HEK293 (cell line): ENCODE results near the gene RNF224.

Source experiments
- CTCF ChIP-seq: fragments of 450-650 bp; formaldehyde crosslinking; IDR thresholded peaks from 2 replicates; pipeline ENCODE4 v1.5.1; 2016; ENCODE audit warnings: missing biosample characterization, missing genetic modification characterization
- PRDM10 ChIP-seq: fragments of 450-650 bp; formaldehyde crosslinking; IDR thresholded peaks from 2 replicates; pipeline ENCODE4 v1.5.1; 2016; ENCODE audit warnings: missing biosample characterization, missing genetic modification characterization
- REST ChIP-seq: fragments of 450-650 bp; formaldehyde crosslinking; IDR thresholded peaks from 2 replicates; pipeline ENCODE4 v1.5.1; 2016; ENCODE audit warnings: missing biosample characterization, missing genetic modification characterization
- SP7 ChIP-seq: fragments of 450-650 bp; formaldehyde crosslinking; IDR thresholded peaks from 2 replicates; pipeline ENCODE4 v1.5.1; 2016; ENCODE audit warnings: missing biosample characterization, missing genetic modification characterization
- ZBTB49 ChIP-seq: fragments of 450-650 bp; formaldehyde crosslinking; IDR thresholded peaks from 2 replicates; pipeline ENCODE4 v1.5.1; 2016; ENCODE audit warnings: missing biosample characterization, missing genetic modification characterization, low read depth
- ZNF16 ChIP-seq: fragments of 450-650 bp; formaldehyde crosslinking; IDR thresholded peaks from 2 replicates; pipeline ENCODE4 v1.5.1; 2016; ENCODE audit warnings: low read depth, missing biosample characterization, missing genetic modification characterization
- ZNF174 ChIP-seq: fragments of 450-650 bp; formaldehyde crosslinking; IDR thresholded peaks from 2 replicates; pipeline ENCODE4 v1.5.0; 2017; ENCODE audit warnings: missing biosample characterization, mild to moderate bottlenecking, missing genetic modification characterization
- ZNF184 ChIP-seq: fragments of 450-650 bp; IDR thresholded peaks from 2 replicates; pipeline ENCODE4 v1.5.1; 2018; ENCODE audit warnings: missing biosample characterization, mild to moderate bottlenecking, missing genetic modification characterization
- ZNF202 ChIP-seq: fragments of 450-650 bp; formaldehyde crosslinking; IDR thresholded peaks from 2 replicates; pipeline ENCODE4 v1.5.1; 2016; ENCODE audit warnings: missing biosample characterization, missing genetic modification characterization, borderline replicate concordance
- ZNF24 ChIP-seq: fragments of 450-650 bp; formaldehyde crosslinking; IDR thresholded peaks from 2 replicates; pipeline ENCODE4 v1.5.1; 2016; ENCODE audit warnings: missing biosample characterization, missing genetic modification characterization
- ZNF274 ChIP-seq, 2 experiments: fragments of 200-500 bp in 1 of 2; fragments of 450-650 bp in 1 of 2; sonication (Bioruptor generic) in 1 of 2; formaldehyde crosslinking in 1 of 2; IDR thresholded peaks; 2 replicates each; pipeline versions ENCODE4 v1.5.1 to v1.6.1; 2014 to 2016; ENCODE audit warnings: borderline replicate concordance in 1 of 2, inconsistent platforms in 1 of 2, low read length in 1 of 2, missing biosample characterization in 1 of 2, missing genetic modification characterization in 1 of 2
- ZNF311 ChIP-seq: fragments of 450-650 bp; formaldehyde crosslinking; IDR thresholded peaks from 2 replicates; pipeline ENCODE4 v1.5.1; 2017; ENCODE audit warnings: missing biosample characterization, missing genetic modification characterization, borderline replicate concordance
- ZNF341 ChIP-seq: fragments of 450-650 bp; formaldehyde crosslinking; IDR thresholded peaks from 2 replicates; pipeline ENCODE4; 2016; ENCODE audit warnings: low read depth, missing biosample characterization, missing genetic modification characterization
- ZNF501 ChIP-seq: fragments of 450-650 bp; formaldehyde crosslinking; IDR thresholded peaks from 2 replicates; pipeline ENCODE4 v1.5.1; 2016; ENCODE audit warnings: missing biosample characterization, missing genetic modification characterization

GRCh38 chr9:137178939-137179630 is 48.2 kb upstream of the RNF224 start:
- TF ChIP-seq ZNF311 (tag by site-specific recombination), result no peak
- no peak for TF ChIP-seq ZNF16 (tag by site-specific recombination)
- no peak for TF ChIP-seq CTCF (tag by site-specific recombination)
- no peak for TF ChIP-seq PRDM10 (tag by site-specific recombination)
- TF ChIP-seq SP7, result no peak
- TF ChIP-seq ZNF202 (tag by site-specific recombination), result no peak
- no peak for TF ChIP-seq ZNF341
- no peak for TF ChIP-seq ZNF174 (tag by site-specific recombination)
- no peak for TF ChIP-seq REST (tag by site-specific recombination)
- no peak for TF ChIP-seq ZNF501
- TF ChIP-seq ZNF274 (IDR thresholded peaks at IDR 0.05; ENCODE audit: low read length), result no peak
- no peak for TF ChIP-seq ZNF274 (tag by site-specific recombination; IDR thresholded peaks at IDR 0.05; ENCODE audit: borderline replicate concordance)
- TF ChIP-seq ZNF24, result no peak
- TF ChIP-seq ZBTB49 (tag by site-specific recombination), result no peak
- TF ChIP-seq ZNF184 (tag by site-specific recombination), result no peak
